Activated naive CD4-positive, alpha-beta T cell treated with anti-CD3 and anti-CD28 coated beads, Interleukin-2, amount 10 ng/mL, durations not matched to agents 7 days and 5 days (primary cell): Measurements from ENCODE around the gene BBLN.
A peak's percentile ranks its signal among the peaks of the same experiment; 100 is the strongest.

ENCODE experiments used
- CTCF ChIA-PET: fragments of 350-600 bp; sonication (Branson Sonifier 250); formaldehyde crosslinking; loops from one replicate; lab custom pipeline; 2021; ENCODE audit warnings: antibody characterized with exemption; lab: Charles Lee
- DNase-seq: peaks from one replicate; pipeline ENCODE4 v3.0.0-alpha.2; 2020
- H3K27ac Mint-ChIP-seq: one replicate; pipeline ENCODE4 v1.8.0; 2021; ENCODE audit warnings: mild to moderate bottlenecking, moderate library complexity, mixed read lengths
- H3K27me3 Mint-ChIP-seq: one replicate; pipeline ENCODE4 v1.8.0; 2021; ENCODE audit warnings: mild to moderate bottlenecking, mixed read lengths
- H3K36me3 Mint-ChIP-seq: one replicate; pipeline ENCODE4 v1.8.0; 2021; ENCODE audit warnings: mixed read lengths
- H3K4me1 Mint-ChIP-seq: one replicate; pipeline ENCODE4 v1.8.0; 2021; ENCODE audit warnings: mixed read lengths
- H3K4me3 Mint-ChIP-seq: one replicate; pipeline ENCODE4 v1.8.0; 2021; ENCODE audit warnings: mild to moderate bottlenecking, moderate library complexity, mixed read lengths
- H3K9me3 Mint-ChIP-seq: one replicate; pipeline ENCODE4 v1.8.0; 2021; ENCODE audit warnings: mixed read lengths

The BBLN gene

GRCh38 chr9:128120741-128121465 lies 39.2 kb upstream of the BBLN start:
- Mint-ChIP-seq H3K36me3 (peaks cover 11% of the 10 kb centered on the region), H3K9me3 (no peaks in the 10 kb centered on the region), H3K4me3 (no peak overlapping the region), H3K27me3 (no peaks in the 10 kb centered on the region), H3K4me1 (peaks cover 21% of the 10 kb centered on the region), H3K27ac (no peak overlapping the region)
- CTCF ChIA-PET: interaction anchor here (0.6 kb wide), 1 partner anchor 109 kb away, joined by 4 read pairs; no protein-coding TSS in a partner anchor
- no peak for DNase-seq

- H3K9me3 Mint-ChIP-seq: no peaks in the 10 kb centered on the region
- no peak for DNase-seq
- H3K36me3 Mint-ChIP-seq: peaks cover 15% of the 10 kb centered on the region
- H3K4me3 Mint-ChIP-seq: no peak overlapping the region
- CTCF ChIA-PET: no interaction called here
- no peak overlapping the region for H3K27ac Mint-ChIP-seq
- peaks cover 26% of the 10 kb centered on the region for H3K4me1 Mint-ChIP-seq
- no peaks in the 10 kb centered on the region for H3K27me3 Mint-ChIP-seq
These were observed 38.6 kb upstream of the BBLN start for GRCh38 chr9:128121466-128121810.

GRCh38 chr9:128121924-128122808 lies 37.9 kb upstream of the BBLN start:
- no peaks in the 10 kb centered on the region for H3K27me3 Mint-ChIP-seq
- peaks cover 27% of the 10 kb centered on the region for H3K4me1 Mint-ChIP-seq
- no peak overlapping the region for H3K4me3 Mint-ChIP-seq
- DNase-seq: no peak
- CTCF ChIA-PET: no interaction called here
- H3K27ac Mint-ChIP-seq: no peak overlapping the region
- H3K9me3 Mint-ChIP-seq: no peaks in the 10 kb centered on the region
- H3K36me3 Mint-ChIP-seq: peaks cover 15% of the 10 kb centered on the region

- Mint-ChIP-seq H3K27ac (no peak overlapping the region), H3K4me1 (peaks cover 23% of the 10 kb centered on the region)
- CTCF ChIA-PET: no interaction called here
These were observed 37.3 kb upstream of the BBLN start for GRCh38 chr9:128122809-128123175.

GRCh38 chr9:128123451-128124080 lies 36.5 kb upstream of the BBLN start:
- CTCF ChIA-PET: interaction anchor here (1.1 to 1.5 kb wide), 3 partner anchors 11 to 168 kb away, joined by 3 to 6 read pairs (median 5); no protein-coding TSS in a partner anchor
- Mint-ChIP-seq H3K4me3 (no peak overlapping the region), H3K4me1 (peaks cover 24% of the 10 kb centered on the region), H3K27me3 (peaks cover 4% of the 10 kb centered on the region), H3K36me3 (peaks cover 19% of the 10 kb centered on the region), H3K27ac (no peak overlapping the region), H3K9me3 (no peaks in the 10 kb centered on the region)
- no peak for DNase-seq

More at GRCh38 chr9:128122809-128123175, 37.3 kb upstream of the BBLN start:
- Mint-ChIP-seq H3K27me3 (peaks cover under 1% of the 10 kb centered on the region), H3K36me3 (peaks cover 15% of the 10 kb centered on the region), H3K4me3 (no peak overlapping the region), H3K9me3 (no peaks in the 10 kb centered on the region)
- DNase-seq: no peak

- H3K4me1 Mint-ChIP-seq: peaks cover 30% of the 10 kb centered on the region
- H3K27me3 Mint-ChIP-seq: peaks cover 4% of the 10 kb centered on the region
- H3K27ac Mint-ChIP-seq: no peak overlapping the region
- no peak overlapping the region for H3K4me3 Mint-ChIP-seq
- no peaks in the 10 kb centered on the region for H3K9me3 Mint-ChIP-seq
- peaks cover 21% of the 10 kb centered on the region for H3K36me3 Mint-ChIP-seq
- no peak for DNase-seq
- CTCF ChIA-PET: interaction anchor here (0.8 to 1.5 kb wide), 14 partner anchors 11 to 217 kb away, joined by 3 to 6 read pairs (median 4); no protein-coding TSS in a partner anchor
These were observed 35.6 kb upstream of the BBLN start for GRCh38 chr9:128124451-128124850.

- peaks cover 21% of the 10 kb centered on the region for H3K36me3 Mint-ChIP-seq
- peak overlapping the region; percentile 80 for H3K4me3 Mint-ChIP-seq
- peak; percentile 71 for DNase-seq
- H3K9me3 Mint-ChIP-seq: no peaks in the 10 kb centered on the region
- H3K27ac Mint-ChIP-seq: peak overlapping the region; percentile 62
- H3K4me1 Mint-ChIP-seq: peaks cover 34% of the 10 kb centered on the region
- CTCF ChIA-PET: interaction anchor here (0.8 to 1.7 kb wide), 18 partner anchors 8 to 216 kb away, joined by 3 to 22 read pairs (median 4); no protein-coding TSS in a partner anchor
- H3K27me3 Mint-ChIP-seq: peaks cover 4% of the 10 kb centered on the region
These were observed 35.0 kb upstream of the BBLN start for GRCh38 chr9:128124873-128125579.

- Mint-ChIP-seq H3K27ac (peak overlapping the region; percentile 77), H3K9me3 (no peaks in the 10 kb centered on the region), H3K36me3 (peaks cover 21% of the 10 kb centered on the region), H3K4me3 (peak overlapping the region; percentile 80), H3K4me1 (peaks cover 34% of the 10 kb centered on the region), H3K27me3 (peaks cover 7% of the 10 kb centered on the region)
- no peak for DNase-seq
- CTCF ChIA-PET: interaction anchor here (0.8 to 1.7 kb wide), 14 partner anchors 9 to 215 kb away, joined by 3 to 22 read pairs (median 3); no protein-coding TSS in a partner anchor
These were observed 34.3 kb upstream of the BBLN start for GRCh38 chr9:128125580-128126354.

- peak; percentile 83 for DNase-seq
- Mint-ChIP-seq H3K36me3 (peaks cover 21% of the 10 kb centered on the region), H3K27me3 (peaks cover 25% of the 10 kb centered on the region), H3K4me1 (peaks cover 34% of the 10 kb centered on the region), H3K4me3 (peak within 1 kb of the TSS; percentile 97), H3K9me3 (no peaks in the 10 kb centered on the region), H3K27ac (peak within 1 kb of the TSS; percentile 99)
- CTCF ChIA-PET: interaction anchor here (1.1 kb wide), 1 partner anchor 10 kb away, joined by 4 read pairs; no protein-coding TSS in a partner anchor
These were observed 32.5 kb upstream of the BBLN start, which contains the start of gene PTGES2 for GRCh38 chr9:128127568-128127989. Gene PTGES2, minus strand, starts transcription at chr9:128127729. Its CDS starts 12 bp downstream, at chr9:128127717.

GRCh38 chr9:128127990-128128835 lies 31.9 kb upstream of the BBLN start:
- peak; percentile 87 for DNase-seq
- CTCF ChIA-PET: interaction anchor here (0.5 to 1.9 kb wide), 7 partner anchors 11 to 18 kb away, joined by 3 to 7 read pairs (median 3); no protein-coding TSS in a partner anchor

GRCh38 chr9:128128836-128129590 lies 31.1 kb upstream of the BBLN start:
- H3K9me3 Mint-ChIP-seq: no peaks in the 10 kb centered on the region
- no peak for DNase-seq
- H3K27ac Mint-ChIP-seq: peak overlapping the region; percentile 99
- H3K36me3 Mint-ChIP-seq: peaks cover 17% of the 10 kb centered on the region
- H3K4me3 Mint-ChIP-seq: peak overlapping the region; percentile 97
- CTCF ChIA-PET: interaction anchor here (0.8 to 1.9 kb wide), 5 partner anchors 11 to 30 kb away, joined by 3 to 7 read pairs (median 3); no protein-coding TSS in a partner anchor
- peaks cover 36% of the 10 kb centered on the region for H3K27me3 Mint-ChIP-seq
- peaks cover 42% of the 10 kb centered on the region for H3K4me1 Mint-ChIP-seq

More at GRCh38 chr9:128127990-128128835, 31.9 kb upstream of the BBLN start:
- no peaks in the 10 kb centered on the region for H3K9me3 Mint-ChIP-seq
- peaks cover 31% of the 10 kb centered on the region for H3K27me3 Mint-ChIP-seq
- H3K36me3 Mint-ChIP-seq: peaks cover 19% of the 10 kb centered on the region
- peak overlapping the region; percentile 99 for H3K27ac Mint-ChIP-seq
- H3K4me3 Mint-ChIP-seq: peak overlapping the region; percentile 97
- H3K4me1 Mint-ChIP-seq: peaks cover 39% of the 10 kb centered on the region
